Parathyroid adenoma (tissue), 2 donors: ENCODE results near the gene ETNK2.

Experiments
- H2AFZ ChIP-seq: fragments of 300-600 bp; sonication (generic); one replicate; pipeline ENCODE4 v1.7.0; 2017; ENCODE audit warnings: antibody characterized with exemption, mild to moderate bottlenecking
- H3K27ac ChIP-seq: fragments of 300-600 bp; sonication (generic); one replicate; pipeline ENCODE4 v1.7.0; 2017
- H3K27me3 ChIP-seq: fragments of 300-600 bp; sonication (generic); one replicate; pipeline ENCODE4 v1.7.0; 2017; ENCODE audit warnings: low read length; ENCODE audit not compliant: control insufficient read depth, insufficient read depth
- H3K36me3 ChIP-seq: fragments of 300-600 bp; sonication (generic); one replicate; pipeline ENCODE4 v1.7.0; 2017; ENCODE audit warnings: low read length; ENCODE audit not compliant: control insufficient read depth, insufficient read depth
- H3K4me1 ChIP-seq: fragments of 300-600 bp; sonication (generic); one replicate; pipeline ENCODE4 v1.7.0; 2017; ENCODE audit warnings: control low read depth
- H3K4me2 ChIP-seq: fragments of 300-600 bp; sonication (generic); one replicate; pipeline ENCODE4 v1.7.0; 2017; ENCODE audit warnings: low read length
- H3K4me3 ChIP-seq: fragments of 300-600 bp; sonication (generic); one replicate; pipeline ENCODE4 v1.7.0; 2017; ENCODE audit warnings: low read depth, low read length
- H3K79me2 ChIP-seq: fragments of 300-600 bp; sonication (generic); one replicate; pipeline ENCODE4 v1.7.0; 2017; ENCODE audit warnings: control low read depth
- H3K9ac ChIP-seq: fragments of 300-600 bp; sonication (generic); one replicate; pipeline ENCODE4 v1.7.0; 2017; ENCODE audit warnings: mild to moderate bottlenecking
- H3K9me3 ChIP-seq: fragments of 300-600 bp; sonication (generic); one replicate; pipeline ENCODE4 v1.7.0; 2017; ENCODE audit warnings: low read length; ENCODE audit not compliant: control insufficient read depth
- CTCF ChIP-seq: fragments of 300-600 bp; sonication (generic); IDR thresholded peaks from one replicate; pipeline ENCODE4 v1.7.0; 2017; ENCODE audit warnings: antibody characterized with exemption, mild to moderate bottlenecking
- donor health status: primary hyperparathyroidism.

ETNK2 gene

GRCh38 chr1:204094856-204095634, 56.8 kb downstream of the ETNK2 start:
- no peak overlapping the region for H3K9ac ChIP-seq
- peak overlapping the region; percentile 47 for H3K27ac ChIP-seq

GRCh38 chr1:204094313-204094729, 57.5 kb downstream of the ETNK2 start:
- Histone ChIP-seq H3K9me3 (no peaks in the 10 kb centered on the region), H3K4me2 (no peak overlapping the region), H2AFZ (no peak overlapping the region), H3K36me3 (no peaks in the 10 kb centered on the region), H3K4me3 (no peak overlapping the region), H3K4me1 (peaks cover 24% of the 10 kb centered on the region), H3K27ac (peak overlapping the region; percentile 47), H3K9ac (no peak overlapping the region), H3K79me2 (peaks cover 47% of the 10 kb centered on the region), H3K27me3 (no peaks in the 10 kb centered on the region)
- no peak for TF ChIP-seq CTCF

More at GRCh38 chr1:204094856-204095634, 56.8 kb downstream of the ETNK2 start:
- no peak overlapping the region for H2AFZ ChIP-seq
- H3K4me2 ChIP-seq = peak overlapping the region; percentile 24
- H3K36me3 ChIP-seq = no peaks in the 10 kb centered on the region
- no peaks in the 10 kb centered on the region for H3K9me3 ChIP-seq
- no peaks in the 10 kb centered on the region for H3K27me3 ChIP-seq
- TF ChIP-seq CTCF = no peak
- H3K4me1 ChIP-seq = peaks cover 19% of the 10 kb centered on the region
- H3K79me2 ChIP-seq = peaks cover 54% of the 10 kb centered on the region
- no peak overlapping the region for H3K4me3 ChIP-seq

DNA sequence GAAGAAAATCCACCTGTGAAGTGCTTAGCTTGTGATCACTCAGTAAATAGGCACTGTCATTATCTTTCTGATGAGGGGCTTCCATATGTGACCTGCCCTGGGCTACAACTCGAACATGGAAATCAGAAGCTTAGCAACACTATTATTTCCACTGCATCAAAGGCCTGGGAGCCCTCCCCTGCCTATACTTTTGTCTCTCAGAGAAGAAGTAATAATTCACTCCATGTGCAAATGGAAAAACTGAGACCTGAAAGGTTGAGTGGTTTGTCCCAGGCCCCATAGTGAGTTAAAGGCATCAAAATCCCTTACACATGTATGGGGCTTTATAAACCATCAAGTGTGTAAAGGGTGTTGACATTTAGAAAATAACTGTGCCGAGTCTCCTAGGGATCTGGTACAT, 58.1 kb downstream of the ETNK2 start:
- Histone ChIP-seq H3K27me3 (no peaks in the 10 kb centered on the region), H3K4me3 (no peak overlapping the region), H3K36me3 (no peaks in the 10 kb centered on the region), H3K9ac (no peak overlapping the region), H3K79me2 (peaks cover 41% of the 10 kb centered on the region), H2AFZ (no peak overlapping the region), H3K4me1 (peaks cover 27% of the 10 kb centered on the region), H3K9me3 (no peaks in the 10 kb centered on the region), H3K4me2 (no peak overlapping the region), H3K27ac (peak overlapping the region; percentile 47)
- TF ChIP-seq CTCF = no peak

GRCh38 chr1:204093421-204093717, 58.5 kb downstream of the ETNK2 start:
- H3K4me3 ChIP-seq = no peak overlapping the region
- no peaks in the 10 kb centered on the region for H3K36me3 ChIP-seq
- peaks cover 37% of the 10 kb centered on the region for H3K79me2 ChIP-seq
- H2AFZ ChIP-seq = no peak overlapping the region
- no peaks in the 10 kb centered on the region for H3K9me3 ChIP-seq
- TF ChIP-seq CTCF = no peak
- peaks cover 31% of the 10 kb centered on the region for H3K4me1 ChIP-seq
- peak overlapping the region; percentile 47 for H3K27ac ChIP-seq
- H3K4me2 ChIP-seq = no peak overlapping the region
- no peak overlapping the region for H3K9ac ChIP-seq
- H3K27me3 ChIP-seq = no peaks in the 10 kb centered on the region
